Measurements from ENCODE around the gene CHTF8.

- TF ChIP-seq CTCF (IDR thresholded peaks at IDR 0.05) (no peak), POLR2A (IDR thresholded peaks at IDR 0.05) (no peak)
Measured at GRCh38 chr16:69133373-69133954, 1.1 kb upstream of the CHTF8 start.

Data from Peyer's patch (tissue), 4 donors.